AG20443 (cell line): ENCODE data around the gene NR2F1-AS1.
A peak's percentile ranks its signal among the peaks of the same experiment; 100 is the strongest.

Experiments used
- DNase-seq: peaks from one replicate; pipeline ENCODE4 v3.0.0; 2012; ENCODE audit warnings: low spot score, mixed read lengths

Gene NR2F1-AS1

GRCh38 chr5:93589152-93589828 lies 8.3 kb upstream of the NR2F1-AS1 start:
- no peak for DNase-seq

- DNase-seq, result no peak
These were observed 7.5 kb upstream of the NR2F1-AS1 start for GRCh38 chr5:93588352-93589151.

- no peak for DNase-seq
These were observed 6.8 kb upstream of the NR2F1-AS1 start for GRCh38 chr5:93587597-93588351.

- no peak for DNase-seq
These were observed 5.9 kb upstream of the NR2F1-AS1 start for GRCh38 chr5:93586736-93587596.

GRCh38 chr5:93585767-93586385 lies 4.9 kb upstream of the NR2F1-AS1 start:
- no peak for DNase-seq

GRCh38 chr5:93585041-93585766 lies 4.2 kb upstream of the NR2F1-AS1 start:
- peak; percentile 61 for DNase-seq

- no peak for DNase-seq
These were observed 3.6 kb upstream of the NR2F1-AS1 start for GRCh38 chr5:93584596-93585040.

- peak; percentile 70 for DNase-seq
These were observed 3.0 kb upstream of the NR2F1-AS1 start for GRCh38 chr5:93583768-93584595.

- no peak for DNase-seq
These were observed 2.4 kb upstream of the NR2F1-AS1 start for GRCh38 chr5:93583439-93583767.

- DNase-seq, result peak; percentile 74
These were observed 1.8 kb upstream of the NR2F1-AS1 start, which contains the start of gene NR2F1 for GRCh38 chr5:93582677-93583438. Gene NR2F1, plus strand, starts transcription at chr5:93583222. Its CDS starts 1,802 bp downstream, at chr5:93585024.

GRCh38 chr5:93582167-93582462 lies 1.1 kb upstream of the NR2F1-AS1 start:
- DNase-seq, result no peak

- peak; percentile 53 for DNase-seq
These were observed 724 bp downstream of the NR2F1-AS1 start for GRCh38 chr5:93580063-93580926.

- DNase-seq, result no peak
These were observed 1.3 kb downstream of the NR2F1-AS1 start for GRCh38 chr5:93579692-93580062.

GRCh38 chr5:93578813-93579691 lies 2.0 kb downstream of the NR2F1-AS1 start:
- DNase-seq, result no peak

- DNase-seq, result no peak
These were observed 2.9 kb downstream of the NR2F1-AS1 start for GRCh38 chr5:93577854-93578812.
